ENCODE measurements around the gene CDS1.
"Not testable (repeated sequence)": the region's sequence is repeated elsewhere in the genome, so short reads cannot be mapped to it uniquely, and the experiment has no call there.

The CDS1 gene

GRCh38 chr4:84681486-84682274 lies 98.8 kb downstream of the CDS1 start:
- FAIRE-seq: no peak
- TF ChIP-seq PAX5 (IDR thresholded peaks at IDR 0.05; ENCODE audit: insufficient read depth, low read length, severe bottlenecking): no peak
- no peak for TF ChIP-seq POLR2AphosphoS5 (IDR thresholded peaks at IDR 0.05; ENCODE audit: low read depth, low read length)
- no peak for TF ChIP-seq POLR2A (IDR thresholded peaks at IDR 0.05; ENCODE audit: low read depth, low read length)
- no peak for TF ChIP-seq SPI1 (IDR thresholded peaks at IDR 0.05; ENCODE audit: low read depth, low read length)
- no peak for TF ChIP-seq POU2F2 (IDR thresholded peaks at IDR 0.05; ENCODE audit: low read depth, low read length)
- no peak for TF ChIP-seq TAF1 (IDR thresholded peaks at IDR 0.05; ENCODE audit: low read depth, low read length)
- no peak for DNase-seq (ENCODE audit: insufficient read length, low spot score)

- FAIRE-seq; DNase-seq (ENCODE audit: insufficient read length, low spot score): not testable (repeated sequence)
These were observed 99.7 kb downstream of the CDS1 start for GRCh38 chr4:84682661-84683060.

GRCh38 chr4:84683064-84683850 lies 100.3 kb downstream of the CDS1 start:
- TF ChIP-seq SPI1 (IDR thresholded peaks at IDR 0.05; ENCODE audit: low read depth, low read length): no peak
- no peak for TF ChIP-seq POLR2AphosphoS5 (IDR thresholded peaks at IDR 0.05; ENCODE audit: low read depth, low read length)
- TF ChIP-seq TAF1 (IDR thresholded peaks at IDR 0.05; ENCODE audit: low read depth, low read length): no peak
- TF ChIP-seq POU2F2 (IDR thresholded peaks at IDR 0.05; ENCODE audit: low read depth, low read length): no peak
- TF ChIP-seq PAX5 (IDR thresholded peaks at IDR 0.05; ENCODE audit: insufficient read depth, low read length, severe bottlenecking): no peak
- TF ChIP-seq POLR2A (IDR thresholded peaks at IDR 0.05; ENCODE audit: low read depth, low read length): no peak
- DNase-seq (ENCODE audit: insufficient read length, low spot score) (no peak), FAIRE-seq (no peak)

- FAIRE-seq: no peak
- DNase-seq (ENCODE audit: insufficient read length, low spot score): no peak
These were observed 101.4 kb downstream of the CDS1 start for GRCh38 chr4:84684361-84684760.

GRCh38 chr4:84685105-84685504 lies 102.2 kb downstream of the CDS1 start:
- DNase-seq (ENCODE audit: insufficient read length, low spot score): no peak
- TF ChIP-seq PAX5 (IDR thresholded peaks at IDR 0.05; ENCODE audit: insufficient read depth, low read length, severe bottlenecking) (no peak), POU2F2 (IDR thresholded peaks at IDR 0.05; ENCODE audit: low read depth, low read length) (no peak), TAF1 (IDR thresholded peaks at IDR 0.05; ENCODE audit: low read depth, low read length) (no peak), SPI1 (IDR thresholded peaks at IDR 0.05; ENCODE audit: low read depth, low read length) (no peak), POLR2A (IDR thresholded peaks at IDR 0.05; ENCODE audit: low read depth, low read length) (no peak), POLR2AphosphoS5 (IDR thresholded peaks at IDR 0.05; ENCODE audit: low read depth, low read length) (no peak)
- no peak for FAIRE-seq

More at GRCh38 chr4:84684361-84684760, 101.4 kb downstream of the CDS1 start:
- no peak for TF ChIP-seq SPI1 (IDR thresholded peaks at IDR 0.05; ENCODE audit: low read depth, low read length)
- TF ChIP-seq POLR2AphosphoS5 (IDR thresholded peaks at IDR 0.05; ENCODE audit: low read depth, low read length): no peak
- no peak for TF ChIP-seq POU2F2 (IDR thresholded peaks at IDR 0.05; ENCODE audit: low read depth, low read length)
- TF ChIP-seq TAF1 (IDR thresholded peaks at IDR 0.05; ENCODE audit: low read depth, low read length): no peak
- TF ChIP-seq PAX5 (IDR thresholded peaks at IDR 0.05; ENCODE audit: insufficient read depth, low read length, severe bottlenecking): no peak
- TF ChIP-seq POLR2A (IDR thresholded peaks at IDR 0.05; ENCODE audit: low read depth, low read length): no peak

GRCh38 chr4:84688605-84689004 lies 105.7 kb downstream of the CDS1 start:
- DNase-seq (ENCODE audit: insufficient read length, low spot score): no peak
- no peak for TF ChIP-seq POU2F2 (IDR thresholded peaks at IDR 0.05; ENCODE audit: low read depth, low read length)
- no peak for TF ChIP-seq TAF1 (IDR thresholded peaks at IDR 0.05; ENCODE audit: low read depth, low read length)
- no peak for TF ChIP-seq POLR2AphosphoS5 (IDR thresholded peaks at IDR 0.05; ENCODE audit: low read depth, low read length)
- no peak for TF ChIP-seq POLR2A (IDR thresholded peaks at IDR 0.05; ENCODE audit: low read depth, low read length)
- TF ChIP-seq SPI1 (IDR thresholded peaks at IDR 0.05; ENCODE audit: low read depth, low read length): no peak
- TF ChIP-seq PAX5 (IDR thresholded peaks at IDR 0.05; ENCODE audit: insufficient read depth, low read length, severe bottlenecking): no peak
- no peak for FAIRE-seq

GRCh38 chr4:84689197-84689596 lies 106.3 kb downstream of the CDS1 start:
- no peak for DNase-seq (ENCODE audit: insufficient read length, low spot score)
- no peak for FAIRE-seq
- TF ChIP-seq PAX5 (IDR thresholded peaks at IDR 0.05; ENCODE audit: insufficient read depth, low read length, severe bottlenecking): no peak
- no peak for TF ChIP-seq POU2F2 (IDR thresholded peaks at IDR 0.05; ENCODE audit: low read depth, low read length)
- no peak for TF ChIP-seq POLR2A (IDR thresholded peaks at IDR 0.05; ENCODE audit: low read depth, low read length)
- TF ChIP-seq TAF1 (IDR thresholded peaks at IDR 0.05; ENCODE audit: low read depth, low read length): no peak
- TF ChIP-seq POLR2AphosphoS5 (IDR thresholded peaks at IDR 0.05; ENCODE audit: low read depth, low read length): no peak
- no peak for TF ChIP-seq SPI1 (IDR thresholded peaks at IDR 0.05; ENCODE audit: low read depth, low read length)

- FAIRE-seq (no peak), DNase-seq (ENCODE audit: insufficient read length, low spot score) (no peak)
- TF ChIP-seq POLR2A (IDR thresholded peaks at IDR 0.05; ENCODE audit: low read depth, low read length): no peak
- TF ChIP-seq PAX5 (IDR thresholded peaks at IDR 0.05; ENCODE audit: insufficient read depth, low read length, severe bottlenecking): no peak
- no peak for TF ChIP-seq POLR2AphosphoS5 (IDR thresholded peaks at IDR 0.05; ENCODE audit: low read depth, low read length)
These were observed 107.6 kb downstream of the CDS1 start for GRCh38 chr4:84690481-84690880.

GRCh38 chr4:84691170-84691691 lies 108.3 kb downstream of the CDS1 start:
- no peak for DNase-seq (ENCODE audit: insufficient read length, low spot score)
- FAIRE-seq: no peak
- TF ChIP-seq TAF1 (IDR thresholded peaks at IDR 0.05; ENCODE audit: low read depth, low read length) (no peak), SPI1 (IDR thresholded peaks at IDR 0.05; ENCODE audit: low read depth, low read length) (no peak), POU2F2 (IDR thresholded peaks at IDR 0.05; ENCODE audit: low read depth, low read length) (no peak), POLR2A (IDR thresholded peaks at IDR 0.05; ENCODE audit: low read depth, low read length) (no peak), POLR2AphosphoS5 (IDR thresholded peaks at IDR 0.05; ENCODE audit: low read depth, low read length) (no peak)
